Caco-2 (cell line): ENCODE results near the gene IRF4. TPM values are rescaled to one million over a fixed set of nuclear protein-coding genes. Genes with fewer than 3 reads are reported as not detected.

Experiments used
- BruUV-seq: library from RNA; stranded (reverse); fragments of 400-500 nt; replicated peaks from 2 replicates; lab custom pipeline; 2021; lab: Mats Ljungman, UMichigan
- CTCF ChIA-PET: fragments of 300-600 bp; sonication (Branson Sonifier 250); formaldehyde crosslinking; loops from one replicate; lab custom pipeline; 2022; ENCODE audit warnings: antibody characterized with exemption; lab: Charles Lee
- POLR2A ChIA-PET: fragments of 300-600 bp; sonication (Branson Sonifier 250); formaldehyde crosslinking; loops from one replicate; lab custom pipeline; 2022; ENCODE audit warnings: antibody characterized with exemption; lab: Charles Lee
- DNase-seq, 2 experiments: peaks; one replicate each; pipeline versions ENCODE4 v3.0.0 to v3.0.0-alpha.2; 2020 to 2022
- H3K27me3 ChIP-seq: replicated peaks from 2 replicates; pipeline ENCODE4 v1.6.0; 2011; ENCODE audit warnings: low read length; ENCODE audit not compliant: control insufficient read depth, insufficient read depth
- H3K36me3 ChIP-seq: 2 replicates; pipeline ENCODE4 v1.5.1; 2011; ENCODE audit warnings: low read length; ENCODE audit not compliant: control insufficient read depth, insufficient read depth
- H3K4me1 ChIP-seq: fragments of 250-450 bp; sonication (Bioruptor Pico); 2 replicates; pipeline ENCODE4 v1.5.1; 2020; ENCODE audit warnings: mild to moderate bottlenecking
- H3K4me3 ChIP-seq: 2 replicates; pipeline ENCODE4 v1.5.1; 2011; ENCODE audit warnings: low read depth, mild to moderate bottlenecking, control low read depth, low read length
- H3K9me3 ChIP-seq: fragments of 250-450 bp; sonication (Bioruptor Pico); 2 replicates; pipeline ENCODE4 v1.5.1; 2020; ENCODE audit warnings: mild to moderate bottlenecking, moderate library complexity
- H3K27ac Mint-ChIP-seq: one replicate; pipeline ENCODE4 v1.8.0; 2022; ENCODE audit warnings: mixed read lengths; ENCODE audit not compliant: unreplicated experiment
- H3K27me3 Mint-ChIP-seq: one replicate; pipeline ENCODE4 v1.8.0; 2022; ENCODE audit warnings: mixed read lengths; ENCODE audit not compliant: insufficient read depth, unreplicated experiment
- H3K36me3 Mint-ChIP-seq: one replicate; pipeline ENCODE4 v1.8.0; 2022; ENCODE audit warnings: mild to moderate bottlenecking, mixed read lengths; ENCODE audit not compliant: insufficient read depth, unreplicated experiment
- H3K4me1 Mint-ChIP-seq: one replicate; pipeline ENCODE4 v1.8.0; 2022; ENCODE audit warnings: low read depth, mixed read lengths; ENCODE audit not compliant: unreplicated experiment
- H3K4me3 Mint-ChIP-seq: one replicate; pipeline ENCODE4 v1.8.0; 2022; ENCODE audit warnings: mild to moderate bottlenecking, moderate library complexity, mixed read lengths; ENCODE audit not compliant: unreplicated experiment
- H3K9me3 Mint-ChIP-seq: one replicate; pipeline ENCODE4 v1.8.0; 2022; ENCODE audit warnings: mixed read lengths; ENCODE audit not compliant: unreplicated experiment
- intact Hi-C: fragments of 100-400 bp; cut with micrococcal nuclease; formaldehyde crosslinking; loops from one replicate; pipeline ENCODE4 v1.10.0; 2022; ENCODE audit not compliant: unreplicated experiment
- total RNA-seq: library from RNA; stranded (reverse); gene quantifications from 2 replicates; pipeline ENCODE4 v1.2.3, GENCODE V29; 2022
- TF ChIP-seq, protein P1 (sequence below), 2 experiments: fragments of 200-600 bp in 1 of 2; IDR thresholded peaks; 1 replicate in 1 of 2; 2 replicates in 1 of 2; pipeline versions ENCODE4 v1.5.1 to v1.8.0; 2011 to 2022; ENCODE audit warnings: antibody characterized with exemption in 1 of 2, control low read depth in 1 of 2, inconsistent platforms in 1 of 2, low read depth in 1 of 2, low read length in 1 of 2, mild to moderate bottlenecking in 1 of 2, moderate library complexity in 1 of 2; ENCODE audit not compliant: insufficient read depth in 1 of 2, severe bottlenecking in 1 of 2, unreplicated experiment in 1 of 2

Gene IRF4
- total RNA-seq, 1 experiment from 2014 or later, result not detected

DNA sequence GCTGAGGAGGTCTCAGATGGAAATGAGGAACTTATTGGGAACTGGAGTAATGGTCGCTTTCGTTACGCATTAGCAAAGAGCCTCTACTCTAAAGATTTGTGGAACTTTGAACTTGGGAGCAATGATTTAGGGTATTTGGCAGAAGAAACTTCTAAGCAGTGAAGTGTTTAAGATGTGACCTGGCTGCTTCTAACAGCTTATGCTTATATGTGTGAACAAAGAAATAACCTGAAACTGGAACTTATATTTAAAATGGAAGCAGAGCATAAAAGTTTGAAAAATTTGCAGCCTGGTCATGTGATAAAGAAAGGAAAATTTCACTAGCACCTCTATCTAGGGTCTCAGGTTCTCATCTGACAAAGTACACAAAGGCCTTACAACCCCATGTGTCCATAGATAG, 23.5 kb downstream of the IRF4 start:
- no peak overlapping the region for H3K27ac Mint-ChIP-seq
- H3K4me3 ChIP-seq, result no peak overlapping the region
- peaks cover 10% of the 10 kb centered on the region for H3K9me3 Mint-ChIP-seq
- no TSS peak for BruUV-seq
- H3K4me3 Mint-ChIP-seq, result no peak overlapping the region
- peaks cover 20% of the 10 kb centered on the region for H3K27me3 Mint-ChIP-seq
- TF ChIP-seq, protein P1, sequence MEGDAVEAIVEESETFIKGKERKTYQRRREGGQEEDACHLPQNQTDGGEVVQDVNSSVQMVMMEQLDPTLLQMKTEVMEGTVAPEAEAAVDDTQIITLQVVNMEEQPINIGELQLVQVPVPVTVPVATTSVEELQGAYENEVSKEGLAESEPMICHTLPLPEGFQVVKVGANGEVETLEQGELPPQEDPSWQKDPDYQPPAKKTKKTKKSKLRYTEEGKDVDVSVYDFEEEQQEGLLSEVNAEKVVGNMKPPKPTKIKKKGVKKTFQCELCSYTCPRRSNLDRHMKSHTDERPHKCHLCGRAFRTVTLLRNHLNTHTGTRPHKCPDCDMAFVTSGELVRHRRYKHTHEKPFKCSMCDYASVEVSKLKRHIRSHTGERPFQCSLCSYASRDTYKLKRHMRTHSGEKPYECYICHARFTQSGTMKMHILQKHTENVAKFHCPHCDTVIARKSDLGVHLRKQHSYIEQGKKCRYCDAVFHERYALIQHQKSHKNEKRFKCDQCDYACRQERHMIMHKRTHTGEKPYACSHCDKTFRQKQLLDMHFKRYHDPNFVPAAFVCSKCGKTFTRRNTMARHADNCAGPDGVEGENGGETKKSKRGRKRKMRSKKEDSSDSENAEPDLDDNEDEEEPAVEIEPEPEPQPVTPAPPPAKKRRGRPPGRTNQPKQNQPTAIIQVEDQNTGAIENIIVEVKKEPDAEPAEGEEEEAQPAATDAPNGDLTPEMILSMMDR (IDR thresholded peaks at IDR 0.05; ENCODE audit: insufficient read depth in 1 of 2, low read depth in 1 of 2, low read length in 1 of 2, severe bottlenecking in 1 of 2, unreplicated experiment in 1 of 2), result no peak
- intact Hi-C loops, result no loop called here
- H3K27me3 ChIP-seq, result no peaks in the 10 kb centered on the region
- ChIA-PET POLR2A (no interaction called here), CTCF (no interaction called here)
- H3K4me1 ChIP-seq, result no peaks in the 10 kb centered on the region
- H3K4me1 Mint-ChIP-seq, result no peaks in the 10 kb centered on the region
- no peaks in the 10 kb centered on the region for H3K36me3 ChIP-seq
- no peak for DNase-seq
- H3K9me3 ChIP-seq, result peaks cover 7% of the 10 kb centered on the region; the same call in 1 of the 2 replicates
- H3K36me3 Mint-ChIP-seq, result no peaks in the 10 kb centered on the region

DNA sequence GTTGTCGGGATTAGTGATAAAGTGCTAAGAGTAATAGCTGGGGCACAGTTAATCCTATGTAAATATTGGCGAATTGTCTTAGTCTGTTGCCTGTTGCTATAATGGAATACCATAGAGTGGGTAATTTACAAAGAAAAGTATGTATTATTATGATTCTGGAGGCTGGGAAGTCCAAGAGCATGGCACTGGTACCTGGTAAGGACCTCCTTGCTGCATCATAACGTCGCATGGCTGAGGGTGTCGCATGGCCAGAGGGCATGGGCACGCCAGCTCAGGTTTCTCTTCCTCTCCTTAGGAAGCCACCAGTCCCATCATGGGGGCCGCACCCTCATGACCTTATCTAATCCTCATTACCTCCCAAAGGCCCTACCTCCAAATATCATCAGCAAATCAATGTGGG, 29.7 kb downstream of the IRF4 start:
- POLR2A ChIA-PET, result no interaction called here
- peaks cover 5% of the 10 kb centered on the region for H3K27me3 Mint-ChIP-seq
- Histone ChIP-seq H3K27me3 (no peaks in the 10 kb centered on the region), H3K36me3 (no peaks in the 10 kb centered on the region), H3K9me3 (no peaks in the 10 kb centered on the region), H3K4me3 (no peak overlapping the region), H3K4me1 (no peaks in the 10 kb centered on the region)
- CTCF ChIA-PET, result no interaction called here
- DNase-seq, result no peak
- H3K4me1 Mint-ChIP-seq, result no peaks in the 10 kb centered on the region
- intact Hi-C loops, result no loop called here
- no peak overlapping the region for H3K4me3 Mint-ChIP-seq
- no peak overlapping the region for H3K27ac Mint-ChIP-seq
- TF ChIP-seq, protein P1 (IDR thresholded peaks at IDR 0.05; ENCODE audit: insufficient read depth in 1 of 2, low read depth in 1 of 2, low read length in 1 of 2, severe bottlenecking in 1 of 2, unreplicated experiment in 1 of 2), result no peak
- BruUV-seq, result no TSS peak
- no peaks in the 10 kb centered on the region for H3K36me3 Mint-ChIP-seq
- H3K9me3 Mint-ChIP-seq, result no peaks in the 10 kb centered on the region

DNA sequence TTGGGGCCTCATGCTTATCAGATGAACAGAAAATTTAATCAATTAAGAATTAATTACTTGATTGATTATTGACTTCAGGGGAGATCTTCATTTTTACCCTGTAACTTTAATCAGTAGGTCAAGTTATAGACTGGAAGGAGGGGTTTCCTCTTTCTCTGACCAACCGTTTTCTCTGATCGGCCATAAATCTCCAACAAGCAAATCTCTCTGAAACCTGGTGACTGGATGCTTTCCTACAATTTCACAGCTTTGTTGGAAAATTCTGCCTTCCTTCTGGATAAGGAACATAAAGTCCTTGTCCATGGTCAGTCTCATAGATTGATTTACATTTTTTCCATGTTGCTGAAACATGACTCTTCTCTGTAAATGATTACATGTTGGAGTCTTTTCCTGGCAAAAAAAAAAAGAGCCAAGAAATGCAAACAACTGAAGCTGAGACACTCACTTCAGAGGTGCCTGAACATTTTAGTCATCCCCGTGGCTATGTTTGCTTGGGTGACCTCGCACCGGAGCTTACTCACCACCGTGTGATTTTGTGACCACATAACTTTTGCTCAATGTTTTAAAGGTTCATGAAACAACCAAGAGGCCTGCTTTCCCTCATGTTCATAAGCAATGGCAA, 31.0 kb downstream of the IRF4 start:
- H3K4me3 ChIP-seq, result no peak overlapping the region
- Mint-ChIP-seq H3K9me3 (no peaks in the 10 kb centered on the region), H3K27me3 (no peaks in the 10 kb centered on the region), H3K4me1 (no peaks in the 10 kb centered on the region), H3K36me3 (no peaks in the 10 kb centered on the region), H3K27ac (no peak overlapping the region), H3K4me3 (no peak overlapping the region)
- TF ChIP-seq, protein P1 (IDR thresholded peaks at IDR 0.05; ENCODE audit: insufficient read depth in 1 of 2, low read depth in 1 of 2, low read length in 1 of 2, severe bottlenecking in 1 of 2, unreplicated experiment in 1 of 2), result no peak
- ChIA-PET CTCF (no interaction called here), POLR2A (interaction anchor here (0.6 kb wide), 2 partner anchors 130 to 878 kb away, joined by 7 to 8 read pairs; partner anchors contain the start of gene DUSP22)
- H3K27me3 ChIP-seq, result no peaks in the 10 kb centered on the region
- no peaks in the 10 kb centered on the region for H3K36me3 ChIP-seq
- BruUV-seq, result no TSS peak
- intact Hi-C loops, result no loop called here
- no peaks in the 10 kb centered on the region for H3K4me1 ChIP-seq
- DNase-seq, result peak; percentile 31 to 46
- H3K9me3 ChIP-seq, result no peaks in the 10 kb centered on the region
